Peyer's patch (tissue), 4 donors: ENCODE data around the gene AGO3.
"Not testable (repeated sequence)": the region's sequence is repeated elsewhere in the genome, so short reads cannot be mapped to it uniquely, and the experiment has no call there.

Source experiments
- CTCF ChIP-seq, 6 experiments: fragments of 450-650 bp in 4 of 6; fragments of 200-600 bp in 2 of 6; sonication (generic) in 1 of 6; IDR thresholded peaks; one replicate each; pipeline ENCODE4 v1.5.1; 2017 to 2019; ENCODE audit warnings: antibody characterized with exemption in 6 of 6, mild to moderate bottlenecking in 3 of 6, moderate library complexity in 1 of 6
- POLR2A ChIP-seq, 2 donors: fragments of 450-650 bp; IDR thresholded peaks; one replicate each; pipeline ENCODE4 v1.5.1; 2017; ENCODE audit warnings: antibody characterized with exemption in 2 of 2, mild to moderate bottlenecking in 2 of 2, moderate library complexity in 2 of 2

- not testable (repeated sequence) for TF ChIP-seq CTCF, POLR2A (IDR thresholded peaks at IDR 0.05)
These were observed 33.4 kb downstream of the AGO3 start for GRCh38 chr1:35964277-35964676.
